Peyer's patch (tissue), 4 donors: ENCODE results near the gene ABCF2. TPM values are rescaled to one million over a fixed set of nuclear protein-coding genes. Genes with fewer than 3 reads are reported as not detected.

Experiments
- DNase-seq, 3 donors: peaks; one replicate each; pipeline ENCODE4 v3.0.0-alpha.2; 2017 to 2019
- H3K27ac ChIP-seq, 4 donors: fragments of 200-600 bp; sonication (generic); one replicate each; pipeline ENCODE4 v1.5.1; 2016 to 2019
- H3K27me3 ChIP-seq, 2 donors: fragments of 200-600 bp; sonication (generic); one replicate each; pipeline ENCODE4 v1.5.1; 2019
- H3K36me3 ChIP-seq, 3 donors: fragments of 200-600 bp; sonication (generic); one replicate each; pipeline ENCODE4 v1.5.1; 2016 to 2019
- H3K4me1 ChIP-seq, 4 donors: fragments of 200-600 bp; sonication (generic); one replicate each; pipeline ENCODE4 v1.5.1; 2016 to 2019
- H3K4me3 ChIP-seq, 4 donors: fragments of 200-600 bp; sonication (generic); 1 replicate in 3 of 4; 2 replicates in 1 of 4; pipeline ENCODE4 v1.5.1; 2016 to 2019; ENCODE audit warnings: mild to moderate bottlenecking in 1 of 4
- H3K9me3 ChIP-seq, 4 donors: fragments of 200-600 bp; sonication (generic); one replicate each; pipeline ENCODE4 v1.5.1; 2016 to 2019; ENCODE audit warnings: mild to moderate bottlenecking in 1 of 4
- POLR2A ChIP-seq, 2 donors: fragments of 450-650 bp; IDR thresholded peaks; one replicate each; pipeline ENCODE4 v1.5.1; 2017; ENCODE audit warnings: antibody characterized with exemption in 2 of 2, mild to moderate bottlenecking in 2 of 2, moderate library complexity in 2 of 2
- total RNA-seq, 4 donors: library from RNA; depleted of rRNA; stranded (reverse); fragments of >200 nt; gene quantifications; one replicate each; pipeline ENCODE4 v1.1.0, GENCODE V29; 2016
- TF ChIP-seq, protein P1 (sequence below), 6 experiments: fragments of 450-650 bp in 4 of 6; fragments of 200-600 bp in 2 of 6; sonication (generic) in 1 of 6; IDR thresholded peaks; one replicate each; pipeline ENCODE4 v1.5.1; 2017 to 2019; ENCODE audit warnings: antibody characterized with exemption in 6 of 6, mild to moderate bottlenecking in 3 of 6, moderate library complexity in 1 of 6

Gene ABCF2
- total RNA-seq, 4 donors from 2014 or later, result 20.7 to 29.7 (median 26.4) TPM

DNA sequence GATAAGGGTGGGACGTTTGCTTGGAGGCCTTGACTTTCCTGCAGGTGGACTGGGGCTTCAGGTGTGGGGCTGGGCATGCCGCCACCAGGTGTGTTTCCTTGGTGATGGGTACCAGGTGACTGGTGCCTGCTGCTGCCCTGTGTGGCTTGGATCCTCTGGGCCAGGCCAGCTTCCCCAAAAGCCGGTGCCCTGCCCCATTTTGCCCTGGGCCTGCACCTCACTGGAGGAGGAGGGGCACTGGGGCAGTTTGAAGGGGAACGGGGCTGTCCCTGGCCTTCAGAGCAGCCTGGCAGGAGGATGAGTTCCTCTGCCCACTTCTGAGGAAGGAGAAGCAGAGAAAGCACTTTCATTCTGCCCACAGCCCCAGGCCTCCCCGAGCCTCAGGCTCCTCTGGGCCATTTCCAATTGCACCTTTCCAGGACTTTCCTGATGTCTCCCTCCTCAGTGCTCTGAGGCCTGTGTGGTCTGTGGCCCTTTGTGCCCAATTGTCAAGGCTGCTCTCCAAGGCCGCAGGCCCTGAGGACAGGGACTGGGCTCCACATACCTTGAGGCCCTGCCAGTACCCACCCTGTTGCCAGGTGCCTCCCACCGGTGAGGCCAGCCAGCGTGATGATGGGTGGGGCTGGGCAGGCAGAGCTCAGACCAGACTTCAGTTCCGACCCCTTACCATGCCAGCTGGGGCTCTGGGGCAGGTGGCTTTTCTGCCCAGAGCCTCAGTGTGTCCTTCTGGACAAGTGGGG is 46.8 kb upstream of the ABCF2 start:
- H3K27me3 ChIP-seq, result no peaks in the 10 kb centered on the region
- TF ChIP-seq, protein P1, sequence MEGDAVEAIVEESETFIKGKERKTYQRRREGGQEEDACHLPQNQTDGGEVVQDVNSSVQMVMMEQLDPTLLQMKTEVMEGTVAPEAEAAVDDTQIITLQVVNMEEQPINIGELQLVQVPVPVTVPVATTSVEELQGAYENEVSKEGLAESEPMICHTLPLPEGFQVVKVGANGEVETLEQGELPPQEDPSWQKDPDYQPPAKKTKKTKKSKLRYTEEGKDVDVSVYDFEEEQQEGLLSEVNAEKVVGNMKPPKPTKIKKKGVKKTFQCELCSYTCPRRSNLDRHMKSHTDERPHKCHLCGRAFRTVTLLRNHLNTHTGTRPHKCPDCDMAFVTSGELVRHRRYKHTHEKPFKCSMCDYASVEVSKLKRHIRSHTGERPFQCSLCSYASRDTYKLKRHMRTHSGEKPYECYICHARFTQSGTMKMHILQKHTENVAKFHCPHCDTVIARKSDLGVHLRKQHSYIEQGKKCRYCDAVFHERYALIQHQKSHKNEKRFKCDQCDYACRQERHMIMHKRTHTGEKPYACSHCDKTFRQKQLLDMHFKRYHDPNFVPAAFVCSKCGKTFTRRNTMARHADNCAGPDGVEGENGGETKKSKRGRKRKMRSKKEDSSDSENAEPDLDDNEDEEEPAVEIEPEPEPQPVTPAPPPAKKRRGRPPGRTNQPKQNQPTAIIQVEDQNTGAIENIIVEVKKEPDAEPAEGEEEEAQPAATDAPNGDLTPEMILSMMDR (IDR thresholded peaks at IDR 0.05), result no peak
- TF ChIP-seq POLR2A (IDR thresholded peaks at IDR 0.05), result no peak
- no peaks in the 10 kb centered on the region for H3K36me3 ChIP-seq
- no peak for DNase-seq
- no peak overlapping the region for H3K27ac ChIP-seq
- peaks cover 0 to 16% (median 0%) of the 10 kb centered on the region in 4 donors for H3K4me1 ChIP-seq
- no peaks in the 10 kb centered on the region for H3K9me3 ChIP-seq
- no peak overlapping the region for H3K4me3 ChIP-seq

DNA sequence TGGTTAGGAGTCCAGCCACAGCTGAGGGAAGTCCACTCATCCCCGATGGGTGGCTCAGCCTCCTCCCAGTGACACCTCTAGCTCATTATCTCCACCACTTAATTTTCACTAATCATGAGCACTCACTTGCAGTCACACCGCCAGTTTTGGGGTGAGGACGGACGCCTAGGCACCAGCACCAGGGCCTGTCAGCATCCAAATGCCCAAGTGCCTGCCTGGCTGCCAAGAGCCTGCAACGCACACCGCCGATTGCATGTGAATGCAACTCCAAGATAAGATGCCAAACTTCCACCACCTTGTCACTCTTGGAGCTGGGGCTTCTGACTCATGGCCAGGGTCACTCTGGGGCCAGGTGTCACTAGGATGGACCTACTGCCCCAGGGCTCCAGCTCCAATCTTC is 45.9 kb upstream of the ABCF2 start:
- DNase-seq, result no peak
- Histone ChIP-seq H3K36me3 (no peaks in the 10 kb centered on the region), H3K4me3 (no peak overlapping the region), H3K9me3 (no peaks in the 10 kb centered on the region), H3K27ac (peak overlapping the region in 2 of 4 donors; percentile 67 to 70), H3K27me3 (no peaks in the 10 kb centered on the region), H3K4me1 (peaks cover 0 to 16% (median 0%) of the 10 kb centered on the region in 4 donors)
- TF ChIP-seq, protein P1 (IDR thresholded peaks at IDR 0.05), result no peak
- TF ChIP-seq POLR2A (IDR thresholded peaks at IDR 0.05), result no peak

DNA sequence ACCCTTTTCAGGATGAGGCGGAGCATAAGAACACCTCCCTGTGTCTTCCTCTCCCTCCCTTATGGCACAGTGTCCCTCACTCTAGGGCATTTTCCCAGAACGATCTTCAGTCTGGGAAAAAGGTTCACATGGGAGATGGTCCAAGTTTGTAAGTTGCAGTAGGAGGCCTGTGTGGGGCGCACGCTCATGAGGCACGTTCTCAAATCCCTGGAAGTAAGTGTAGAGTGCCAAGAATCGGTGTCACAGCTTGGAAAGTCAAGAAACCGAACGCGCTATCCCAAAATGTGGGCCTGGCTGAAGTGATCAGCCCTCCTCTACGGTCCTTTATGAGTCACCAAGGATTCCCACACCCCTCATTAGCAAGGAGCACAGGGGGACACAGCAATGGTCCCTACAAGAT is 45.4 kb upstream of the ABCF2 start:
- no peak for DNase-seq
- H3K27ac ChIP-seq, result peak overlapping the region in 3 of 4 donors; percentile 10 to 70 (median 67)
- no peaks in the 10 kb centered on the region for H3K9me3 ChIP-seq
- peaks cover 0 to 14% (median 0%) of the 10 kb centered on the region in 4 donors for H3K4me1 ChIP-seq
- no peak for TF ChIP-seq POLR2A (IDR thresholded peaks at IDR 0.05)
- TF ChIP-seq, protein P1 (IDR thresholded peaks at IDR 0.05), result no peak
- H3K36me3 ChIP-seq, result no peaks in the 10 kb centered on the region
- no peaks in the 10 kb centered on the region for H3K27me3 ChIP-seq
- H3K4me3 ChIP-seq, result no peak overlapping the region

DNA sequence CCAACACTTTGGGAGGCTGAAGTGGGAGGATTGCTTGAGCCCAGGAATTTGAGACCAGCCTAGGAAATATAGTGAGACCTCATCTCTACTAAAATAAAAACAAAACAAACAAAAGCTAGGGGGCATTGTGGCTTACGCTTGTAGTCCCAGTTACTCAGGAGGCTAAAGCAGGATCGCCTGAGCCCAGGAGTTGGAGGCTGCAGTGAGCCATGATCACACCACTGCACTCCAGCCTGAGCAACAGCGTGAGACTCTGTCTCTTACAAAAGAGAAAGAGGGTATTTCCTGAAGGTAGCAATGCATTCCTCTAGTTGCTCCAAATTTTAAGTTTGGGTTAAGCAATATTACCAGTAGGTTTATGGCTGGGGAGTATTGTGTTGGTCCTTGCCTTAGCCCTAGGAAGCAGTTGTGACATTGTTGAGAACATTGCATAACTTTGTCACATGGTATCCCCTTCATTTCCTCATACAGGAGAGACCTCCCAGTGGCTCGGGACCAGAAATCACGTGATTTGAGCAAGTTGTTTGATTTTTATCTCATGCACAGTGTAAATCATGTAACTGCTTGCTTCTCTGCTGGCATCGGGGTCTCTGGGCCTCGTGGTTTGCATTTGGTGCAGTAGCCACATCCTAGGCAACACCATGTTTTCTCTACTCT is 44.8 kb upstream of the ABCF2 start:
- peak in 1 of 3 donors; percentile 68 for DNase-seq
- H3K27me3 ChIP-seq, result no peaks in the 10 kb centered on the region
- no peaks in the 10 kb centered on the region for H3K36me3 ChIP-seq
- peaks cover 0 to 11% (median 0%) of the 10 kb centered on the region in 4 donors for H3K4me1 ChIP-seq
- TF ChIP-seq, protein P1 (IDR thresholded peaks at IDR 0.05), result no peak
- no peak for TF ChIP-seq POLR2A (IDR thresholded peaks at IDR 0.05)
- no peaks in the 10 kb centered on the region for H3K9me3 ChIP-seq
- peak overlapping the region in 3 of 4 donors; percentile 10 to 70 (median 67) for H3K27ac ChIP-seq
- no peak overlapping the region for H3K4me3 ChIP-seq

DNA sequence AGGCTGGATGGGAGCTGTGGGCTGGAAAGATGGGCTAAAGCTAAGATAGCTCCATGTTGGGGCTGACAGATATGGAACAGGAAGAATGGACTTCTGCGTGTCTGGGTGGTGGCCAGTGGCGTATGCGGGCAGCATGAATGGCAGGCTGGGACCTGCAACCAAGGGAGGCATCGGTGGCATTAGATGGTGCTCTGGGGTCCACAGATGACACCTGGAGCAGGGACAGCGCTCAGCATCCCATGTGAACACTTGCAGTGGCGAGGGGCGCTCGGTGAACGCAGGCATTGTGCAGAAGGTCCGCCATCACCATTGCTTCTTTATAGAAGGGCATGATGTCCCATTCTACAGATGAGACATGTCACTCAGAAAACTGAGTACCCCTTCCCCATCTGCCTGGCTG is 42.5 kb upstream of the ABCF2 start:
- DNase-seq, result no peak
- Histone ChIP-seq H3K27ac (no peak overlapping the region), H3K27me3 (no peaks in the 10 kb centered on the region), H3K36me3 (no peaks in the 10 kb centered on the region), H3K4me3 (no peak overlapping the region), H3K4me1 (no peaks in the 10 kb centered on the region), H3K9me3 (no peaks in the 10 kb centered on the region)
- TF ChIP-seq, protein P1 (IDR thresholded peaks at IDR 0.05), result no peak
- TF ChIP-seq POLR2A (IDR thresholded peaks at IDR 0.05), result no peak
